BLaER1 treated with 17β-estradiol and CSF1 and Interleukin-3, amounts not matched to agents 10 nM and 100 nM (cell line): ENCODE measurements around the gene ZNF280C.

Source experiments
- H3K27ac ChIP-seq, 11 experiments: shearing (Covaris generic); formaldehyde crosslinking; 2 replicates each; pipeline ENCODE4 v1.8.1; 2022
- H3K27me3 ChIP-seq, 11 experiments: shearing (Covaris generic); formaldehyde crosslinking; 2 replicates each; pipeline ENCODE4 v1.8.1; 2022
- H3K36me3 ChIP-seq, 11 experiments: shearing (Covaris generic); formaldehyde crosslinking; 2 replicates each; pipeline ENCODE4 v1.8.1; 2022
- H3K4me1 ChIP-seq, 10 experiments: shearing (Covaris generic); formaldehyde crosslinking; 2 replicates each; pipeline ENCODE4 v1.8.1; 2022
- H3K4me2 ChIP-seq, 11 experiments: shearing (Covaris generic); formaldehyde crosslinking; 2 replicates each; pipeline ENCODE4 v1.8.1; 2022
- H3K4me3 ChIP-seq, 10 experiments: shearing (Covaris generic); formaldehyde crosslinking; 2 replicates each; pipeline ENCODE4 v1.8.1; 2022
- H3K9ac ChIP-seq, 11 experiments: shearing (Covaris generic); formaldehyde crosslinking; 2 replicates each; pipeline ENCODE4 v1.8.1; 2022
- H3K9me3 ChIP-seq, 11 experiments: shearing (Covaris generic); formaldehyde crosslinking; replicated peaks in 1 of 11; 2 replicates each; pipeline ENCODE4 v1.8.1; 2022
- H4K20me1 ChIP-seq, 11 experiments: shearing (Covaris generic); formaldehyde crosslinking; 2 replicates each; pipeline ENCODE4 v1.8.1; 2022
- Cebpa-rat ChIP-seq, 11 experiments: shearing (Covaris generic); IDR thresholded peaks; 2 replicates each; pipeline ENCODE4 v1.8.1; 2022

The ZNF280C gene

DNA sequence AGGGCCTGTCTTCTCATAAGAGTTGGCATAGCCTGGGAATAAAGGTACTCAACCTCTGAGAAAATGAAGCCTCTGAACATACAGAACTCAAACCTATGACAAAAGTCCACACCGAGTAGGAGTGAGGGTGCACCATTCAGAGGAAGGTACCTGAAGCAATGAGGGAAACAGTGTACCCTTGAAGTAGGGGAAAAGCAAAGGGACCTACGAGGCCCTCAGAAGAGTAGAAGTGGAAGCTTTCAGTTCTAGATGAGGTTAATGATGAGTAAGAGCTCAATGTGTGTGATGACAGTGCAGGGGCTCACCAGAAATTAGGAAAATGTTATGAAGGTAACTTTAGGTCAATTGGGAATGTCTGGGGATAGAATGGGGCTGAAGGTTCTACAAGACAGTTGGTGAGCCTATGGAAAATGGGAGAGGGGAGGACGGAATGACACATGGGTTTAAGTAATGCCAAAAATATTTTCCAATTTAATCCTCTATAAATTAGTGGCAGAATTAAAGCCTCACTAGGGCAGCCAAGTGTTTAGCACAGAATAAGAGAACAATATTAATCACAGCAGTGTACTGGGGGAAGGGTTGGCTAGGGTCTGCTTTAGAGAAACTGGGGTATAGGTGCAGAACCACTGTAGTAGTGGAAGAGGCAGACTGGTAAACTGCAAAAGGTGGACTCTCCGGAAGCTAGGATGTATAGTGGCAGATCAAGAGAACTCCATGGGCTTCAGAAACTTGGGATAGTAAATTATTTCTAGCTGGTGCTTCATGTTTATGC, 57.1 kb downstream of the ZNF280C start:
- Histone ChIP-seq H3K9me3 (peaks cover 0 to 2% (median 0%) of the 10 kb centered on the region in 11 experiments; a peak in 1 of 22 replicates), H3K36me3 (peaks cover 17 to 90% (median 43%) of the 10 kb centered on the region in 11 experiments), H3K4me1 (no peaks in the 10 kb centered on the region), H3K4me2 (no peak overlapping the region), H3K27ac (no peak overlapping the region), H3K27me3 (peaks cover 69 to 99% (median 96%) of the 10 kb centered on the region in 11 experiments), H4K20me1 (peaks cover 0 to 4% (median 0%) of the 10 kb centered on the region in 11 experiments; a peak in 2 of 22 replicates), H3K9ac (no peak overlapping the region), H3K4me3 (no peak overlapping the region)
- no peak for TF ChIP-seq Cebpa-rat (IDR thresholded peaks at IDR 0.05)

DNA sequence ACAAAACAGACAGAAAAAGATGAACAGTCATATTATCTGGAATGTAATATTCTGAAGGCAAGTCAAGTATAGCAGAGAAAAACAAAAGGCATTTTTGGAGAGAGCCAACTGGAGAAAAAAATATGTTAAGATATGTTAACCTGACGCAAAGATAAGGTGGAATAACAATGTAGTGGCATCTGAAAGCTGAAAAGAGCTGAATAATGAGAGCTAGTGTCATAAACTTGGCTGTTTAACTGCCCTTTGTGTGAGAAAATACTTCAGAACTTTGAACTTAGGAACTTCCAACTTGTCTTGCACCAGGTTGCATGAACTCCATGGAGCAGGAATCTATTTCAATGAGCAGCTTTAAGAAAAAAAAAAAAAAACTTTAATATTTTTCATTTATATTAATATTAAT, 64.1 kb downstream of the ZNF280C start:
- Histone ChIP-seq H3K4me2 (no peak overlapping the region), H3K27me3 (peaks cover 63 to 99% (median 95%) of the 10 kb centered on the region in 11 experiments), H3K4me1 (peaks cover 0 to under 1% (median 0%) of the 10 kb centered on the region in 10 experiments; a peak in 3 of 20 replicates), H3K27ac (no peak overlapping the region), H3K9ac (no peak overlapping the region), H3K36me3 (peaks cover 0 to 49% (median 14%) of the 10 kb centered on the region in 11 experiments; a peak in 12 of 22 replicates), H3K4me3 (no peak overlapping the region), H4K20me1 (peaks cover 0 to 4% (median 0%) of the 10 kb centered on the region in 11 experiments; a peak in 1 of 22 replicates), H3K9me3 (no peaks in the 10 kb centered on the region)
- TF ChIP-seq Cebpa-rat (IDR thresholded peaks at IDR 0.05) = no peak

DNA sequence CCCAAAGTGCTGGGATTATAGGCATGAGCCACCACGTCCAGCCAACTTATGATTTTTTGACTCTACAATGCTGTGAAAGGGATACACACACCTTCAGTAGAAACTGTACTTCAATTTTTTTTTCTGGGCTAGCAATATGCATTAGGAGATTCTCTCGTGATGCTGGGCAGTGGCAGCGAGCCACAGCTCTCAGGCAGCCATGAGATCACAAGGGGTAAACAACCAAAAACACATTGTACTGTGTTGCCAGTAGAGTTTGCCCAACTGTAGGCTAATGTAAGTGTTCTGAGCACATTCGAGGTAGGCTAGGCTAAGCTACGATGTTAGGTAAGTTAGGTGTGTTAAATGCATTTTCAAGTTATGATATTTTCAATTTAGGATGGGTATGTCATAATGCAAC, 71.2 kb downstream of the ZNF280C start:
- peaks cover 0 to 4% (median 0%) of the 10 kb centered on the region in 11 experiments; a peak in 1 of 22 replicates for H4K20me1 ChIP-seq
- H3K4me2 ChIP-seq = no peak overlapping the region
- H3K9ac ChIP-seq = no peak overlapping the region
- no peak for TF ChIP-seq Cebpa-rat (IDR thresholded peaks at IDR 0.05)
- H3K9me3 ChIP-seq = no peaks in the 10 kb centered on the region
- peaks cover 0 to 11% (median 0%) of the 10 kb centered on the region in 10 experiments; a peak in 3 of 20 replicates for H3K4me1 ChIP-seq
- peaks cover 0 to 11% (median 0%) of the 10 kb centered on the region in 11 experiments; a peak in 3 of 22 replicates for H3K36me3 ChIP-seq
- no peak overlapping the region for H3K27ac ChIP-seq
- H3K4me3 ChIP-seq = no peak overlapping the region
- peaks cover 55 to 94% (median 90%) of the 10 kb centered on the region in 11 experiments for H3K27me3 ChIP-seq

DNA sequence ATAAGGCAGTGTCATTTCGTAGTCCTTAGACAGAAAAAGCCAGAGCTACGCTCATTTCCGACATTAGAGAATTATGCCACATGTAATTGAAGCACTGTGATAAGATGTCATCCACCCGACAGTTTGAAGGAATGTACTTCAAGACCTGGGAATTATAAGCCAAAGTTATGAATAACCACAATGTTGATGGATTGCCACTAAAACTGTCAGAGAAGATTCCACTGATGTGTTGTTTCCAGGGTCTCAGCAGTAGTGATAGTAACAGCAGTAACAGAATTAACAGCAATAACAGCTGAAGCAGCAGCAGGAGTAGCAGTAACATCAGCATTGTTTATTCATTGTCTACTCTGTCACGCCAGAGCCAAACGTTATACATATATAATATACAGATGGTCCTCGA, 72.2 kb downstream of the ZNF280C start:
- Histone ChIP-seq H3K4me2 (no peak overlapping the region), H3K9ac (no peak overlapping the region), H3K27me3 (peaks cover 45 to 86% (median 82%) of the 10 kb centered on the region in 11 experiments; a peak in 21 of 22 replicates), H3K27ac (no peak overlapping the region), H3K4me3 (no peak overlapping the region), H3K4me1 (peaks cover 0 to 11% (median 0%) of the 10 kb centered on the region in 10 experiments; a peak in 3 of 20 replicates), H3K36me3 (0 out of 22 replicates have a peak, but pooled peaks cover 0 to 8% (median 0%) of the 10 kb centered on the region in 11 experiments), H4K20me1 (peaks cover 0 to 4% (median 0%) of the 10 kb centered on the region in 11 experiments; a peak in 1 of 22 replicates), H3K9me3 (no peaks in the 10 kb centered on the region)
- TF ChIP-seq Cebpa-rat (IDR thresholded peaks at IDR 0.05) = no peak

DNA sequence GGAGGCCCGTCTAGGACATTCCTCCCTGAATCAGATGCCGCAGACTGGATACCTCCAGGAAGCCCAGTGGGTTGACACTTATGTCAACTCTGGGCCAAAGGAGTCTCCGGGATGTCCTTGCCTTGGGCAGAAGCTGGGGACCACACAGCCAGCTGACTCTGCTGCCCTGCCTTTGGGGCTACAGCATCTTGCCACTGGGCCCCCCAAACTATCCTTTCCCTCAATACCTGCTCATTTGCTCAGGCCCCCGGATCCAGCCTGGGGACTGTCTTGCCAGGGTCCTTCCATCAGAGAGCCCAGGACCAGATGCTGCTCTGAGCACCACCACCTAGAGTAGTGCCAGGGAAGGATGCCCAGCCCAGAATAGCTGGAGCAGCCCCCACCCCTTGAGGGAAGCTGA, 77.9 kb downstream of the ZNF280C start:
- H3K4me2 ChIP-seq = no peak overlapping the region
- peaks cover 0 to 24% (median 9%) of the 10 kb centered on the region in 10 experiments; a peak in 12 of 20 replicates for H3K4me1 ChIP-seq
- no peak overlapping the region for H3K27ac ChIP-seq
- H3K9me3 ChIP-seq = no peaks in the 10 kb centered on the region
- TF ChIP-seq Cebpa-rat (IDR thresholded peaks at IDR 0.05) = no peak
- no peaks in the 10 kb centered on the region for H3K36me3 ChIP-seq
- no peak overlapping the region for H3K4me3 ChIP-seq
- H3K9ac ChIP-seq = no peak overlapping the region
- H4K20me1 ChIP-seq = peaks cover 0 to 5% (median 0%) of the 10 kb centered on the region in 11 experiments; a peak in 4 of 22 replicates
- peaks cover 50 to 82% (median 74%) of the 10 kb centered on the region in 11 experiments for H3K27me3 ChIP-seq

DNA sequence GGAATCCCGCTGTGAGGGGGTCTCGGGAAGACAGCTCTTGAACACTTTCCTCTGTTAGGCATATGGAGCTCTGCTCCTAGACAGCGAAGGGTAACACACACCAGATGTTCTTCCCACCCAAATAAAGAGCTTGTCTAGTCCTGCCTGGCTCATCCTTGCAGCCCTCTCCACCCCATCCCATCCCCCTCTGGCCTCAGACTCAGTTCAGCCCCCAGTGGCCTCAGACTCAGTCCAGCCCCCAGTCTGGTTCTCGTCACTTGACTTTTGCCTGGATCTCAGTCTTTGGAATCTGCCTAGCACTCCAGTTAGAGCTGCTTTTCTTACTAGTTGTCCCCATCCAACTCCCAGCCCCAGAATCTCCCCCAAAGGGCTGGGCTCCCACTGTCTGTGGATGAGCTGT, 82.0 kb downstream of the ZNF280C start:
- H3K36me3 ChIP-seq = no peaks in the 10 kb centered on the region
- peaks cover 0 to 5% (median 0%) of the 10 kb centered on the region in 11 experiments; a peak in 4 of 22 replicates for H4K20me1 ChIP-seq
- H3K4me3 ChIP-seq = no peak overlapping the region
- H3K9me3 ChIP-seq = no peaks in the 10 kb centered on the region
- no peak overlapping the region for H3K27ac ChIP-seq
- peaks cover 14 to 45% (median 32%) of the 10 kb centered on the region in 10 experiments for H3K4me1 ChIP-seq
- no peak for TF ChIP-seq Cebpa-rat (IDR thresholded peaks at IDR 0.05)
- peak overlapping the region in 5 of 11 experiments; percentile 12 to 71 (median 45); a peak in 4 of 22 replicates for H3K4me2 ChIP-seq
- H3K27me3 ChIP-seq = peaks cover 45 to 75% (median 71%) of the 10 kb centered on the region in 11 experiments
- no peak overlapping the region for H3K9ac ChIP-seq

DNA sequence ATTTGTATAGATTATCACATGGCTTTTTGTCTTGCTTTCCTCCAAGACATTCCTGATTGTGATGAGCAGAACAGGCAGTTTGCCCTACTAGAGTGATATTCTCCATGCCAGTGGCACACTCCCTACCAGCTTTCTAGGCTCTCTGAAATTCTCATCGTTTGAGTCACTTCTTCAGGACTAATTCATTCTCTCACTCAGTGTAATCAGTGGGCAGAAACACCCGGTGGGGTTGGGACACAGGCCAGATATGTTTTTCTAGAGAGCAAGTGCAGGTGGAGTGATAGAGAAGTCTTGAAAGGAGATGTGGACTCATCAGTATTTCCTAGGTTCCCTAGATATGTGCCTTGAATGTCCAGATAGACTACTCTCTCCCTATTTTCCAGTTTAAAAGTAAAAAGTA, 83.8 kb downstream of the ZNF280C start:
- no peaks in the 10 kb centered on the region for H3K36me3 ChIP-seq
- peaks cover 51 to 82% (median 75%) of the 10 kb centered on the region in 11 experiments for H3K27me3 ChIP-seq
- TF ChIP-seq Cebpa-rat (IDR thresholded peaks at IDR 0.05) = no peak
- H4K20me1 ChIP-seq = peaks cover 0 to 2% (median 0%) of the 10 kb centered on the region in 11 experiments; a peak in 4 of 22 replicates
- no peak overlapping the region for H3K9ac ChIP-seq
- peak overlapping the region in 10 of 11 experiments; percentile 43 to 71 (median 58); a peak in 15 of 22 replicates for H3K4me2 ChIP-seq
- H3K4me3 ChIP-seq = no peak overlapping the region
- no peaks in the 10 kb centered on the region for H3K9me3 ChIP-seq
- no peak overlapping the region for H3K27ac ChIP-seq
- H3K4me1 ChIP-seq = peaks cover 16 to 40% (median 30%) of the 10 kb centered on the region in 10 experiments

DNA sequence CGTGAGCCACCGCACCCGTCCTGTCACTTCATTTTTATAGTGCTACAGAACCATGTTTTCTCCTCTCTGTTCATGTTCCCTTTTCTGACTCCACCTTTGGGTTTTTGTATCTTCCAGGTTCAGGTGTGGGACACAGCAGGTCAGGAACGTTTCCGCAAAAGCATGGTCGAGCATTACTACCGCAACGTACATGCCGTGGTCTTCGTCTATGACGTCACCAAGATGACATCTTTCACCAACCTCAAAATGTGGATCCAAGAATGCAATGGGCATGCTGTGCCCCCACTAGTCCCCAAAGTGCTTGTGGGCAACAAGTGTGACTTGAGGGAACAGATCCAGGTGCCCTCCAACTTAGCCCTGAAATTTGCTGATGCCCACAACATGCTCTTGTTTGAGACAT, 84.5 kb downstream of the ZNF280C start:
- no peaks in the 10 kb centered on the region for H3K9me3 ChIP-seq
- peaks cover 0 to 3% (median 0%) of the 10 kb centered on the region in 11 experiments; a peak in 4 of 22 replicates for H4K20me1 ChIP-seq
- peaks cover 22 to 40% (median 32%) of the 10 kb centered on the region in 10 experiments for H3K4me1 ChIP-seq
- peak overlapping the region; percentile 43 to 80 (median 58) for H3K4me2 ChIP-seq
- peaks cover 51 to 82% (median 76%) of the 10 kb centered on the region in 11 experiments for H3K27me3 ChIP-seq
- peak overlapping the region in 8 of 11 experiments; percentile 4 to 63 (median 44); a peak in 12 of 22 replicates for H3K27ac ChIP-seq
- H3K4me3 ChIP-seq = peak overlapping the region in 1 of 10 experiments; percentile 31; a peak in 1 of 20 replicates
- no peaks in the 10 kb centered on the region for H3K36me3 ChIP-seq
- TF ChIP-seq Cebpa-rat (IDR thresholded peaks at IDR 0.05) = no peak
- peak overlapping the region in 1 of 11 experiments; percentile 40; a peak in 2 of 22 replicates for H3K9ac ChIP-seq
